PFSK-1 (cell line): ENCODE results near the gene PCYT1B.

Experiments used
- FOXP2 ChIP-seq: optimal IDR thresholded peaks from 2 replicates; pipeline ENCODE3; 2011; ENCODE audit warnings: borderline replicate concordance, control low read depth, inconsistent platforms; ENCODE audit not compliant: insufficient read depth; ENCODE audit errors: extremely low read length, extremely low read depth
- POLR2AphosphoS5 ChIP-seq: IDR thresholded peaks from 2 replicates; pipeline ENCODE4 v1.6.1; 2012; ENCODE audit warnings: low read depth, mild to moderate bottlenecking, control low read depth, low read length, moderate library complexity
- SIN3A ChIP-seq: IDR thresholded peaks from 2 replicates; pipeline ENCODE4 v1.6.1; 2012; ENCODE audit warnings: mild to moderate bottlenecking, low read length, moderate library complexity, borderline replicate concordance; ENCODE audit not compliant: insufficient read depth
- TAF1 ChIP-seq: IDR thresholded peaks from 2 replicates; pipeline ENCODE4 v1.6.1; 2012; ENCODE audit warnings: low read length, control low read depth, borderline replicate concordance; ENCODE audit not compliant: insufficient read depth
- TF ChIP-seq, protein P1 (sequence below), 2 experiments: IDR thresholded peaks; 2 replicates each; pipeline versions ENCODE4 v1.6.1 to v1.8.0; 2011 to 2012; ENCODE audit warnings: low read depth in 2 of 2, low read length in 2 of 2, control low read depth in 1 of 2, inconsistent platforms in 1 of 2, mild to moderate bottlenecking in 1 of 2, moderate library complexity in 1 of 2; ENCODE audit not compliant: insufficient read depth in 1 of 2

Gene PCYT1B

DNA sequence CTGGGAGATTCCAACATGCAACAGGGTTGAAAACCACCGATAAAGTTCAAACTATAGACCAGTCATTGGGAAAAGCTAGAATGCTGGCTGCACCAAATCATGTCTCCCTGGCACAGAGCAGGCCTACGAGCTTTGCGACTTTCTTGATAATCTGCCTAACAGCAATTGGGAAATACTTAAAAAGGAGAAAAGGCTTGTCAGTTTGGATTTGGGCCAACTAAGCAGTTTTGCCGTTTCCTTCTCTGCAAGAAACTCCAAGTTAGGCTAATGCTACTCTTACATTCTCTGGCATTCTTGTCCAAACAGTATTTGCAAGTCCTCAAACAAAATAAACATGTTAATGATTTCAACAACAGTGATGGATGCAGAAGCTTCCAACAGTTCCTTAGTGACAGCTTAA is 94.1 kb downstream of the PCYT1B start:
- no peak for TF ChIP-seq POLR2AphosphoS5
- TF ChIP-seq TAF1 = no peak
- TF ChIP-seq, protein P1, sequence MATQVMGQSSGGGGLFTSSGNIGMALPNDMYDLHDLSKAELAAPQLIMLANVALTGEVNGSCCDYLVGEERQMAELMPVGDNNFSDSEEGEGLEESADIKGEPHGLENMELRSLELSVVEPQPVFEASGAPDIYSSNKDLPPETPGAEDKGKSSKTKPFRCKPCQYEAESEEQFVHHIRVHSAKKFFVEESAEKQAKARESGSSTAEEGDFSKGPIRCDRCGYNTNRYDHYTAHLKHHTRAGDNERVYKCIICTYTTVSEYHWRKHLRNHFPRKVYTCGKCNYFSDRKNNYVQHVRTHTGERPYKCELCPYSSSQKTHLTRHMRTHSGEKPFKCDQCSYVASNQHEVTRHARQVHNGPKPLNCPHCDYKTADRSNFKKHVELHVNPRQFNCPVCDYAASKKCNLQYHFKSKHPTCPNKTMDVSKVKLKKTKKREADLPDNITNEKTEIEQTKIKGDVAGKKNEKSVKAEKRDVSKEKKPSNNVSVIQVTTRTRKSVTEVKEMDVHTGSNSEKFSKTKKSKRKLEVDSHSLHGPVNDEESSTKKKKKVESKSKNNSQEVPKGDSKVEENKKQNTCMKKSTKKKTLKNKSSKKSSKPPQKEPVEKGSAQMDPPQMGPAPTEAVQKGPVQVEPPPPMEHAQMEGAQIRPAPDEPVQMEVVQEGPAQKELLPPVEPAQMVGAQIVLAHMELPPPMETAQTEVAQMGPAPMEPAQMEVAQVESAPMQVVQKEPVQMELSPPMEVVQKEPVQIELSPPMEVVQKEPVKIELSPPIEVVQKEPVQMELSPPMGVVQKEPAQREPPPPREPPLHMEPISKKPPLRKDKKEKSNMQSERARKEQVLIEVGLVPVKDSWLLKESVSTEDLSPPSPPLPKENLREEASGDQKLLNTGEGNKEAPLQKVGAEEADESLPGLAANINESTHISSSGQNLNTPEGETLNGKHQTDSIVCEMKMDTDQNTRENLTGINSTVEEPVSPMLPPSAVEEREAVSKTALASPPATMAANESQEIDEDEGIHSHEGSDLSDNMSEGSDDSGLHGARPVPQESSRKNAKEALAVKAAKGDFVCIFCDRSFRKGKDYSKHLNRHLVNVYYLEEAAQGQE (IDR thresholded peaks at IDR 0.05; ENCODE audit: insufficient read depth in 1 of 2, low read depth in 2 of 2, low read length in 2 of 2) = no peak
- no peak for TF ChIP-seq SIN3A
- no peak for TF ChIP-seq FOXP2

DNA sequence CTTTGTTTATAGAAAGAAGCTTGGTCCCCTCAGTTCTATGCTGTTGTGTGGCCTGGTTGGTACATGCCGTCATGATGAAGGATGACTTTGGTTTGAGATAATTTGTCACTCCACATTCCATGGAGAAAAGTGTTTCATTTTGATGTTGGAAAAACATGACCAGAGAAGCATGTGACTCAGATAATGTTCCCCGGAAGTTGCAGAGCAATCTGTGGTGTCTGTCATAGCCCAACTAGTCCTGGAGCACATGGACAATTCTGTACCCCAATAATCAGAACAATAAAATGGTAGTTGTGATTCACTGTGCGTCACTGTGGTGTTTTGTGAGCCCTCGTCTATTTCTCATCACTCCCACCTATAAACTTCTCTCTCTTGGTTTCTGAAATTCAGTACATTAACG is 97.0 kb downstream of the PCYT1B start:
- TF ChIP-seq POLR2AphosphoS5 = no peak
- no peak for TF ChIP-seq TAF1
- TF ChIP-seq SIN3A = no peak
- TF ChIP-seq FOXP2 = no peak
- TF ChIP-seq, protein P1 (IDR thresholded peaks at IDR 0.05; ENCODE audit: insufficient read depth in 1 of 2, low read depth in 2 of 2, low read length in 2 of 2) = no peak

DNA sequence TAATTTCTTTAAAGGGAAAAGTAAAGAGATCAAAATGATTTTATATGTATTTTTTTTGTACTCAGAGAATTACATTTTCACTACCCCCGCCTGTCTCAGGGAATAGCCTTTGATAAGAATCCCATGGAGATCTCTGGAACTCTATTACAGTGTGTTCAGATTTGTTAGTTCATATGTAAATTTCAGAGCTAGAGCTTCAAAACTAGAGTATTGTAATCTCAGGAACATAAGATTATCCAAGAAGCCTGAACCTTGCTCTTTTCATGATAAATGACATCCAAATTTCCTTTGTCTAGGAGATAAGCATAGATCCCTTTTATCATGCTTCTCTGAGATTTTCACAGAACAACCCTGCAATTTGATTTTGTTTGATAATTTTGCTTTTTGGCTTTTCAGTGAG is 99.2 kb downstream of the PCYT1B start:
- TF ChIP-seq, protein P1 (IDR thresholded peaks at IDR 0.05; ENCODE audit: insufficient read depth in 1 of 2, low read depth in 2 of 2, low read length in 2 of 2) = no peak
- TF ChIP-seq SIN3A (no peak), POLR2AphosphoS5 (no peak), FOXP2 (no peak), TAF1 (no peak)

DNA sequence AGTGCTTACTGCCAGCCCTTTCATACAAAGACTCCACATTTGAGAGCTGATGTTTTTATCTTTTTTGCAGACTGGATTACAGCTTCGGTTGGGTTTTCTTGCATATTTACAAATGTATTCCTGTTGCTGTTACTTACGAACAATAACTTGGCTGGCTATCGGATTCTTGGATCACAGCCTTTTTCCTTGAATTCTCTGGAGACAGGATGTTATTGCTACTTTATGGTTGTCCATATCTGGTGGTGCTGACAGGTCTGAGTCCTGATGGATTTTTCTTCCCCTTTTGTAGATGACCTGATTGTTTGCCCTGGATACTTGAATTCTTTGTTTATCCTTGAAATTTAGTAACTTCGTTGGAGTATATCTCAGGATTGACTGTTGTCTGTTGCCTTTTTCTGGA is 104.4 kb downstream of the PCYT1B start:
- TF ChIP-seq, protein P1 (IDR thresholded peaks at IDR 0.05; ENCODE audit: insufficient read depth in 1 of 2, low read depth in 2 of 2, low read length in 2 of 2) = peak in 1 of 2 experiments; percentile 70; a peak in 2 of 4 replicates
- no peak for TF ChIP-seq SIN3A

DNA sequence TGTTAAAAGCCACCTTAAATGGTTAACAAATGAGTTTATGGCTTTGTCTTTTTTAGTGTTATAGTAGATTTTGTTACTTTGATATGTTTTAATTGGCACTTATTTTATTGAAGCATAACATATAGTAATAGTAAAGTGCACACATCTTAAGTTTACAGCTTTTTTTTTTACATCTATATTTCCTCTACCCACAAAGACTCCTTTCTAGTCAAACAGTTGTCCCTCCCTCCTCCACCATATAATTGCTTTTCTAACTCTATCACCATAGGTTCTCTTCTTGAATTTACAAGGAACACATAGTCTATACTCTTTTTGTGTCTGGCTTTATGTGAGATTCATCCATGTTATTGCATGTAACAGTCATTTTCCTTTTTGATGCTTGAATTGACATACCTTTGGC is 110.6 kb downstream of the PCYT1B start:
- no peak for TF ChIP-seq FOXP2
- no peak for TF ChIP-seq TAF1
- TF ChIP-seq, protein P1 (IDR thresholded peaks at IDR 0.05; ENCODE audit: insufficient read depth in 1 of 2, low read depth in 2 of 2, low read length in 2 of 2) = no peak
- TF ChIP-seq POLR2AphosphoS5 = no peak
- no peak for TF ChIP-seq SIN3A
